Daoy (cell line): ENCODE measurements around the gene CD300LB. TPM values are rescaled to one million over a fixed set of nuclear protein-coding genes. Genes with fewer than 3 reads are reported as not detected.
A peak's percentile ranks its signal among the peaks of the same experiment; 100 is the strongest.

Source experiments
- DNase-seq: peaks from one replicate; pipeline ENCODE4 v3.0.0-alpha.2; 2015; ENCODE audit warnings: low read depth
- total RNA-seq: library from RNA; depleted of rRNA; stranded (reverse); fragments of >200 nt; shearing (Covaris generic); gene quantifications from 2 replicates; pipeline ENCODE4 v1.2.3, GENCODE V29; 2014

CD300LB gene
- total RNA-seq, 1 experiment from 2014 or later, result not detected

GRCh38 chr17:74549343-74549742 is 18.1 kb upstream of the CD300LB start:
- no peak for DNase-seq

- peak; percentile 72 for DNase-seq
These were observed 16.5 kb upstream of the CD300LB start for GRCh38 chr17:74547736-74548135.

- DNase-seq, result no peak
These were observed 16.0 kb upstream of the CD300LB start for GRCh38 chr17:74547264-74547663.

- no peak for DNase-seq
These were observed 15.3 kb upstream of the CD300LB start for GRCh38 chr17:74546586-74546985.

- peak; percentile 46 for DNase-seq
These were observed 14.6 kb upstream of the CD300LB start, which contains the start of gene CD300C for GRCh38 chr17:74545843-74546230. Gene CD300C (minus strand): TSS chr17:74546115. CDS start chr17:74545782, 333 bp downstream.

GRCh38 chr17:74544991-74545842 is 13.9 kb upstream of the CD300LB start:
- DNase-seq, result no peak

- no peak for DNase-seq
These were observed 12.9 kb upstream of the CD300LB start for GRCh38 chr17:74543891-74544760.

GRCh38 chr17:74543406-74543805 is 12.1 kb upstream of the CD300LB start:
- no peak for DNase-seq

GRCh38 chr17:74542727-74543383 is 11.6 kb upstream of the CD300LB start:
- no peak for DNase-seq

- DNase-seq, result no peak
These were observed 10.9 kb upstream of the CD300LB start for GRCh38 chr17:74542166-74542565.

- no peak for DNase-seq
These were observed 10.2 kb upstream of the CD300LB start for GRCh38 chr17:74541176-74542111.

GRCh38 chr17:74539281-74539820 is 8.1 kb upstream of the CD300LB start:
- DNase-seq, result no peak

GRCh38 chr17:74536890-74537289 is 5.6 kb upstream of the CD300LB start:
- no peak for DNase-seq

- DNase-seq, result peak; percentile 60
These were observed 840 bp upstream of the CD300LB start for GRCh38 chr17:74532115-74532514.

GRCh38 chr17:74530831-74531150 is 484 bp downstream of the CD300LB start:
- DNase-seq, result no peak

GRCh38 chr17:74529243-74529642 is 2.0 kb downstream of the CD300LB start:
- DNase-seq, result no peak

GRCh38 chr17:74528491-74529199 is 2.6 kb downstream of the CD300LB start:
- no peak for DNase-seq

- DNase-seq, result no peak
These were observed 3.5 kb downstream of the CD300LB start for GRCh38 chr17:74527756-74528155.

GRCh38 chr17:74527081-74527480 is 4.2 kb downstream of the CD300LB start:
- no peak for DNase-seq

GRCh38 chr17:74526681-74527080 is 4.6 kb downstream of the CD300LB start:
- no peak for DNase-seq
